H1 (cell line): ENCODE results near the gene DRAM2. TPM values are rescaled to one million over a fixed set of nuclear protein-coding genes. Genes with fewer than 3 reads are reported as not detected.

Experiments
- CTCF ChIA-PET: fragments of 300-600 bp; sonication (Branson Sonifier 250); formaldehyde crosslinking; loops from one replicate; lab custom pipeline; 2021; ENCODE audit not compliant: partially characterized antibody; lab: Charles Lee
- POLR2A ChIA-PET: fragments of 300-600 bp; sonication (Branson Sonifier 250); formaldehyde crosslinking; loops from one replicate; lab custom pipeline; 2021; ENCODE audit warnings: inconsistent platforms; ENCODE audit not compliant: partially characterized antibody; lab: Charles Lee
- DNase-seq, 2 experiments: peaks; one replicate each; pipeline versions ENCODE4 v3.0.0 to v3.0.0-alpha.2; 2010 to 2022; ENCODE audit warnings: low spot score in 2 of 2, low read depth in 1 of 2, mixed read lengths in 1 of 2
- FAIRE-seq: peaks from 2 replicates; lab custom pipeline; 2011; peaks lifted over from hg19 to GRCh38; lab: Jason Lieb, UNC
- H2AFZ ChIP-seq: 2 replicates; pipeline ENCODE4 v1.8.1; 2012; ENCODE audit warnings: low read length, inconsistent platforms
- H2AK5ac ChIP-seq: 2 replicates; pipeline ENCODE4 v1.6.1; 2013; ENCODE audit warnings: low read depth, low read length
- H2BK120ac ChIP-seq: replicated peaks from 2 replicates; pipeline ENCODE3; 2013; ENCODE audit warnings: low read depth, low read length, inconsistent platforms
- H2BK12ac ChIP-seq: 2 replicates; pipeline ENCODE4 v1.6.1; 2013; ENCODE audit warnings: low read depth, low read length
- H2BK15ac ChIP-seq: 2 replicates; pipeline ENCODE4 v1.6.1; 2013; ENCODE audit warnings: low read length
- H2BK20ac ChIP-seq: 2 replicates; pipeline ENCODE4 v1.6.1; 2013; ENCODE audit warnings: low read length
- H2BK5ac ChIP-seq: 2 replicates; pipeline ENCODE4 v1.6.1; 2013; ENCODE audit warnings: low read depth, low read length
- H3K14ac ChIP-seq: 2 replicates; pipeline ENCODE4 v1.6.1; 2013; ENCODE audit warnings: inconsistent platforms; ENCODE audit not compliant: insufficient read length
- H3K18ac ChIP-seq: 2 replicates; pipeline ENCODE4 v1.6.1; 2013; ENCODE audit warnings: low read length; ENCODE audit errors: extremely low read depth
- H3K23ac ChIP-seq: 2 replicates; pipeline ENCODE4 v1.6.1; 2013; ENCODE audit warnings: inconsistent platforms; ENCODE audit not compliant: insufficient read length
- H3K23me2 ChIP-seq: 2 replicates; pipeline ENCODE4 v1.6.1; 2013; ENCODE audit warnings: low read depth, low read length
- H3K27ac ChIP-seq: 2 replicates; pipeline ENCODE4 v1.6.1; 2011; ENCODE audit warnings: low read depth, low read length, inconsistent platforms
- H3K27me3 ChIP-seq, 4 experiments: replicated peaks in 1 of 4; 1 replicate in 1 of 4; 2 replicates in 3 of 4; pipeline versions ENCODE4 v1.6.1 to v1.8.1; 2011 to 2013; ENCODE audit warnings: low read length in 3 of 4, mild to moderate bottlenecking in 3 of 4, inconsistent platforms in 2 of 4, mixed read lengths in 2 of 4, moderate library complexity in 1 of 4; ENCODE audit not compliant: control insufficient read depth in 3 of 4, insufficient read depth in 3 of 4; ENCODE audit errors: extremely low read depth in 1 of 4
- H3K36me3 ChIP-seq, 4 experiments: 2 replicates each; pipeline versions ENCODE4 v1.6.1 to v1.8.1; 2011 to 2013; ENCODE audit warnings: mild to moderate bottlenecking in 4 of 4, low read length in 3 of 4, moderate library complexity in 2 of 4, control low read depth in 1 of 4, inconsistent platforms in 1 of 4; ENCODE audit not compliant: insufficient read depth in 4 of 4, control insufficient read depth in 2 of 4
- H3K4ac ChIP-seq: replicated peaks from 2 replicates; pipeline ENCODE3; 2013; ENCODE audit warnings: low read length, low read depth, mixed read lengths, inconsistent platforms; ENCODE audit not compliant: insufficient read length
- H3K4me1 ChIP-seq, 4 experiments: replicated peaks in 1 of 4; 1 replicate in 1 of 4; 2 replicates in 3 of 4; pipeline versions ENCODE4 v1.6.1 to v1.8.1; 2011 to 2013; ENCODE audit warnings: low read length in 3 of 4, inconsistent platforms in 2 of 4, mixed read lengths in 1 of 4; ENCODE audit not compliant: insufficient read depth in 4 of 4, control insufficient read depth in 3 of 4
- H3K4me2 ChIP-seq, 2 experiments: 2 replicates each; pipeline versions ENCODE4 v1.6.1 to v1.8.1; 2011 to 2013; ENCODE audit warnings: low read depth in 2 of 2, low read length in 2 of 2, control low read depth in 1 of 2, inconsistent platforms in 1 of 2, mild to moderate bottlenecking in 1 of 2; ENCODE audit not compliant: insufficient read depth in 1 of 2
- H3K4me3 ChIP-seq, 4 experiments: fragments of 200-600, 300-600 bp in 1 of 4; sonication (generic), shearing (Covaris generic), sonication (Bioruptor Twin) in 1 of 4; 2 replicates each; pipeline versions ENCODE4 v1.5.1 to v1.8.1; 2011 to 2016; ENCODE audit warnings: low read length in 4 of 4, low read depth in 3 of 4, control low read depth in 2 of 4, inconsistent platforms in 2 of 4, mild to moderate bottlenecking in 2 of 4, mixed read lengths in 1 of 4, moderate library complexity in 1 of 4; ENCODE audit not compliant: insufficient read depth in 2 of 4; ENCODE audit errors: extremely low read depth in 1 of 4
- H3K56ac ChIP-seq: replicated peaks from 2 replicates; pipeline ENCODE3; 2013; ENCODE audit warnings: low read depth, mild to moderate bottlenecking, mixed read lengths, low read length, inconsistent platforms; ENCODE audit not compliant: insufficient read length
- H3K79me1 ChIP-seq: 2 replicates; pipeline ENCODE4 v1.6.1; 2013; ENCODE audit warnings: low read depth, low read length, control low read depth
- H3K79me2 ChIP-seq, 2 experiments: 2 replicates each; pipeline versions ENCODE4 v1.6.1 to v1.8.1; 2012 to 2013; ENCODE audit warnings: low read length in 2 of 2, mild to moderate bottlenecking in 2 of 2, inconsistent platforms in 1 of 2; ENCODE audit not compliant: insufficient read depth in 2 of 2, control insufficient read depth in 1 of 2
- H3K9ac ChIP-seq, 4 experiments: replicated peaks in 1 of 4; 1 replicate in 1 of 4; 2 replicates in 3 of 4; pipeline versions ENCODE4 v1.6.1 to v1.8.1; 2011 to 2013; ENCODE audit warnings: low read depth in 3 of 4, low read length in 3 of 4, control low read depth in 2 of 4, mild to moderate bottlenecking in 2 of 4, moderate library complexity in 2 of 4, inconsistent platforms in 1 of 4; ENCODE audit errors: extremely low read depth in 1 of 4
- H3K9me3 ChIP-seq, 2 experiments: 2 replicates each; pipeline versions ENCODE4 v1.6.1 to v1.8.1; 2012 to 2013; ENCODE audit warnings: mild to moderate bottlenecking in 2 of 2, moderate library complexity in 2 of 2, control low read depth in 1 of 2, inconsistent platforms in 1 of 2, low read depth in 1 of 2, low read length in 1 of 2, mixed read lengths in 1 of 2; ENCODE audit not compliant: insufficient read depth in 2 of 2
- H4K20me1 ChIP-seq, 2 experiments: replicated peaks in 1 of 2; 2 replicates each; pipeline versions ENCODE3 to v1.8.1; 2011 to 2013; ENCODE audit warnings: inconsistent platforms in 2 of 2, low read length in 2 of 2, mild to moderate bottlenecking in 1 of 2; ENCODE audit not compliant: insufficient read depth in 2 of 2, control insufficient read depth in 1 of 2
- H4K5ac ChIP-seq: 2 replicates; pipeline ENCODE4 v1.6.1; 2013; ENCODE audit warnings: low read length, low read depth, mixed read lengths, inconsistent platforms; ENCODE audit not compliant: insufficient read length
- H4K8ac ChIP-seq: 2 replicates; pipeline ENCODE4 v1.8.0; 2013; ENCODE audit warnings: mild to moderate bottlenecking, moderate library complexity, low read length, inconsistent platforms; ENCODE audit not compliant: insufficient read depth; ENCODE audit errors: extremely low read depth
- H4K91ac ChIP-seq: replicated peaks from 2 replicates; pipeline ENCODE3; 2013; ENCODE audit warnings: low read length, mixed read lengths, inconsistent platforms; ENCODE audit not compliant: insufficient read length
- BCL11A ChIP-seq, 2 experiments: IDR thresholded peaks; one replicate each; pipeline ENCODE4 v1.6.1; 2011; ENCODE audit warnings: low read depth in 2 of 2, low read length in 2 of 2, mild to moderate bottlenecking in 2 of 2
- BRCA1 ChIP-seq: IDR thresholded peaks from 2 replicates; pipeline ENCODE4 v1.6.1; 2012; ENCODE audit warnings: low read depth, low read length, improper control_type of control experiment
- FOSL1 ChIP-seq: IDR thresholded peaks from 2 replicates; pipeline ENCODE4 v1.6.1; 2011; ENCODE audit warnings: mild to moderate bottlenecking, low read depth, low read length, moderate library complexity; ENCODE audit not compliant: insufficient read depth
- NANOG ChIP-seq: IDR thresholded peaks from 2 replicates; pipeline ENCODE4 v1.6.1; 2011; ENCODE audit warnings: low read length, low read depth, mild to moderate bottlenecking, inconsistent platforms; ENCODE audit not compliant: insufficient read depth, poor library complexity, severe bottlenecking
- POLR2A ChIP-seq, 2 experiments: IDR thresholded peaks; 1 replicate in 1 of 2; 2 replicates in 1 of 2; pipeline ENCODE4 v1.6.1; 2011; ENCODE audit warnings: low read depth in 2 of 2, low read length in 2 of 2, mild to moderate bottlenecking in 2 of 2; ENCODE audit errors: control extremely low read depth in 1 of 2
- RAD21 ChIP-seq, 2 experiments: IDR thresholded peaks in 1 of 2; conservative IDR thresholded peaks in 1 of 2; 2 replicates each; pipeline ENCODE4 v1.6.1; 2011; ENCODE audit warnings: low read depth in 2 of 2, low read length in 2 of 2, improper control_type of control experiment in 1 of 2, inconsistent platforms in 1 of 2, mild to moderate bottlenecking in 1 of 2, moderate library complexity in 1 of 2
- RFX5 ChIP-seq: IDR thresholded peaks from 2 replicates; pipeline ENCODE4 v1.6.1; 2011; ENCODE audit warnings: low read depth, low read length, improper control_type of control experiment, borderline replicate concordance
- RNF2 ChIP-seq: fragments of 200-900, 300-1000 bp; sonication (generic); IDR thresholded peaks from 2 replicates; pipeline ENCODE4 v1.7.1; 2016; ENCODE audit warnings: borderline replicate concordance, low read depth, mild to moderate bottlenecking, antibody characterized with exemption, low read length; ENCODE audit not compliant: poor library complexity, severe bottlenecking; ENCODE audit errors: missing control alignments
- YY1 ChIP-seq: IDR thresholded peaks from 2 replicates; pipeline ENCODE4 v1.6.1; 2011; ENCODE audit warnings: low read depth, mild to moderate bottlenecking, low read length
- WGBS, 2 experiments: shearing (Covaris generic) in 1 of 2; methylation state at CpG; one replicate each; pipeline versions ENCODE4 v1.1.6 to v1.1.7; 2013 to 2015; ENCODE audit warnings: low lambda C conversion rate in 2 of 2, mixed read lengths in 2 of 2, inconsistent platforms in 1 of 2, low coverage in 1 of 2, missing lambda C conversion rate in 1 of 2; ENCODE audit not compliant: insufficient replicate concordance in 2 of 2, insufficient coverage in 1 of 2, insufficient read length in 1 of 2; ENCODE audit errors: extremely low coverage in 1 of 2, missing lambda C conversion rate in 1 of 2; 5-methylcytosine and 5-hydroxymethylcytosine counted together
- polyA plus RNA-seq, 7 experiments: library from polyadenylated mRNA; depleted of rRNA in 3 of 7; stranded (reverse) in 5 of 7; unstranded in 2 of 7; fragments of >200 nt in 5 of 7; fragments of 200-250 nt in 2 of 7; gene quantifications; 1 replicate in 5 of 7; 2 replicates in 1 of 7; 4 replicates in 1 of 7; pipeline versions ENCODE4 v1.2.1 to v1.2.3, GENCODE V29; 2011 to 2013; ENCODE audit warnings: missing spikeins in 2 of 7, mixed read lengths in 2 of 7
- total RNA-seq: library from RNA; stranded (reverse); fragmentation: NEBNext Ultra II Directional; extraction: Animal tissue kit (Norgen Biotek cat#: 25700); gene quantifications from 2 replicates; pipeline ENCODE4 v1.2.1, GENCODE V29; 2021
- TF ChIP-seq, protein P1 (sequence below): IDR thresholded peaks from 2 replicates; pipeline ENCODE4 v1.6.1; 2012; ENCODE audit warnings: inconsistent platforms
- TF ChIP-seq, protein P2 (sequence below): IDR thresholded peaks from 2 replicates; pipeline ENCODE4 v1.6.1; 2011; ENCODE audit warnings: low read length, improper control_type of control experiment

Gene DRAM2
- total and polyA plus RNA-seq, 2 of the 8 experiments (the other 6 are each of a cell fraction or from before 2014, with no cell fraction given) = 35.2 to 68.2 TPM

DNA sequence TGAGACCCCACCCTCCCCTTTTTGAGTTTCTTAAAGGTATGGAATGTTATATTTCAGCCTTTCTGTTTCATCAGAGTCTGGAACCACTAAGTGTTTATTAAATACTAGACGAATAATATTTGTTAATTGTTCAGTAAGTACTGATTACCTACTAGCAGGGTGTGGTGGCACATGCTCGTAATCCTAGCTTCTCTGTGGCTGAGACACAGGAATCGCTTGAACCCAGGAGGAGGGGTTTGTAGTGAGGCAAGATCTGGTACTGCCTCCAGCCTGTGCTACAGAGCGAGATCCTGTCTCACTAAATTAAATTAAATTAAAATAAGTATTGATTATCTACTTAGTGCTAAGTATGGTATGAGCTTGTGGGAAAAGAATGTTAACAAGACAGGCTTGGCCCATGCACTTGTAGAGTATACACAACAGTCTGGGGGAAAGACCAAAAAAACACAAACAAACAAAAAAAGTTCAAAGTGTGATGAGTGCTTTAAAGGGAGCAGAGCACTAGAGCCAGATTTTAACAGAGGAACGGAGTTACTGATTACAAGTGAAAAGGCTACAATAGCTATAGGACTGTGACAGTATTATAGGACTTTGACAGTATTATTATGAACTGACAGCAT is 2.6 kb upstream of the DRAM2 start:
- H3K4me2 ChIP-seq = no peak overlapping the region; a peak in 1 of 4 replicates
- no peak for DNase-seq
- TF ChIP-seq FOSL1 (no peak), YY1 (no peak), NANOG (no peak), RFX5 (no peak), POLR2A (IDR thresholded peaks at IDR 0.05; ENCODE audit: control extremely low read depth in 1 of 2, low read depth in 2 of 2, low read length in 2 of 2) (no peak), RNF2 (no peak), RAD21 (IDR thresholded peaks at IDR 0.05 in 1 of 2, conservative IDR thresholded peaks at IDR 0.05 in 1 of 2; ENCODE audit: low read depth in 2 of 2, low read length in 2 of 2) (no peak), BCL11A (IDR thresholded peaks at IDR 0.05; ENCODE audit: low read depth in 2 of 2, low read length in 2 of 2) (no peak), BRCA1 (no peak)
- TF ChIP-seq, protein P1, sequence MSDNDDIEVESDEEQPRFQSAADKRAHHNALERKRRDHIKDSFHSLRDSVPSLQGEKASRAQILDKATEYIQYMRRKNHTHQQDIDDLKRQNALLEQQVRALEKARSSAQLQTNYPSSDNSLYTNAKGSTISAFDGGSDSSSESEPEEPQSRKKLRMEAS = no peak
- TF ChIP-seq, protein P2, sequence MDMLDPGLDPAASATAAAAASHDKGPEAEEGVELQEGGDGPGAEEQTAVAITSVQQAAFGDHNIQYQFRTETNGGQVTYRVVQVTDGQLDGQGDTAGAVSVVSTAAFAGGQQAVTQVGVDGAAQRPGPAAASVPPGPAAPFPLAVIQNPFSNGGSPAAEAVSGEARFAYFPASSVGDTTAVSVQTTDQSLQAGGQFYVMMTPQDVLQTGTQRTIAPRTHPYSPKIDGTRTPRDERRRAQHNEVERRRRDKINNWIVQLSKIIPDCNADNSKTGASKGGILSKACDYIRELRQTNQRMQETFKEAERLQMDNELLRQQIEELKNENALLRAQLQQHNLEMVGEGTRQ = no peak

More for the DNA sequence above, 2.6 kb upstream of the DRAM2 start:
- WGBS, 2 experiments = 86% methylated on average over 5 of the region's 5 CpGs; no CpG with 5 or more reads in 1 of the 2 experiments
- Histone ChIP-seq H3K27ac (no peak overlapping the region), H2BK12ac (no peak overlapping the region), H4K91ac (no peak overlapping the region), H3K9ac (no peak overlapping the region), H2BK20ac (no peak overlapping the region), H3K79me2 (peaks cover 10 to 75% of the 10 kb centered on the region in 2 experiments), H3K9me3 (no peaks in the 10 kb centered on the region), H3K79me1 (0 out of 2 replicates have a peak, but pooled peaks cover 3% of the 10 kb centered on the region), H3K23ac (no peak overlapping the region), H3K4ac (no peak overlapping the region), H3K4me1 (peaks cover 0 to 8% (median 0%) of the 10 kb centered on the region in 4 experiments; a peak in 3 of 7 replicates), H2BK5ac (no peak overlapping the region), H2AFZ (no peak overlapping the region), H3K18ac (no peak overlapping the region), H2BK15ac (no peak overlapping the region), H3K14ac (no peak overlapping the region), H3K23me2 (no peaks in the 10 kb centered on the region; the same call in 1 of the 2 replicates), H2AK5ac (no peak overlapping the region), H3K56ac (no peak overlapping the region), H4K8ac (no peak overlapping the region), H3K4me3 (no peak overlapping the region), H4K20me1 (peaks cover 0 to 3% of the 10 kb centered on the region in 2 experiments), H3K36me3 (peaks cover 0 to 8% (median 0%) of the 10 kb centered on the region in 4 experiments; a peak in 3 of 8 replicates), H4K5ac (no peak overlapping the region), H2BK120ac (no peak overlapping the region), H3K27me3 (no peaks in the 10 kb centered on the region)
- POLR2A ChIA-PET = no interaction called here
- no peak for FAIRE-seq
- CTCF ChIA-PET = interaction anchor here (0.9 kb wide), 1 partner anchor 9 kb away, joined by 3 read pairs; no protein-coding TSS in a partner anchor
